GM18519 (cell line): ENCODE measurements around the gene ATM.
"Not testable (repeated sequence)": the region's sequence is repeated elsewhere in the genome, so short reads cannot be mapped to it uniquely, and the experiment has no call there.

Experiments used
- ATAC-seq: cut with Tn5 transposase; IDR thresholded peaks from one replicate; pipeline ENCODE4 v1.9.1; 2021; ENCODE audit warnings: mild to moderate bottlenecking, moderate library complexity; ENCODE audit not compliant: unreplicated experiment, low FRiP score

Gene ATM

DNA sequence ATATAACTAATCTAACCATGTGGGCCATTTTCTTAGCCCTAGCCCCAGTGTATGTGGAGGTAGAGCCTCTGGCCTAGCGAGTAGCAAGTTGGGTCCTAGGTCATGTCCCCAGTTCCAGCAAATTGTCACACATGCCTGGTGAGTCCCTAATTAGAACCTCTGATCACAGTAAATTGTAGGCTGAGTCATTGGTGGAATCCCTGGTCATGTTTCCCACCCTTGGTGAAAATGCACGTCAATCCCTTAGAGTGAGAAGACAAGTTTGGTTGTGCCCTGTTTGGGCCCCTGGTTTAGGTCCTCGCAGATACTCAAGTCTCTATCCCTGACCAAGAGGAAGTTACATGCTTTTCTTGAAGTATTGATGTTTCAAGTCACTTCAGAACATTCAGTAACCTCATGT is 46.7 kb downstream of the ATM start:
- ATAC-seq, result no peak

DNA sequence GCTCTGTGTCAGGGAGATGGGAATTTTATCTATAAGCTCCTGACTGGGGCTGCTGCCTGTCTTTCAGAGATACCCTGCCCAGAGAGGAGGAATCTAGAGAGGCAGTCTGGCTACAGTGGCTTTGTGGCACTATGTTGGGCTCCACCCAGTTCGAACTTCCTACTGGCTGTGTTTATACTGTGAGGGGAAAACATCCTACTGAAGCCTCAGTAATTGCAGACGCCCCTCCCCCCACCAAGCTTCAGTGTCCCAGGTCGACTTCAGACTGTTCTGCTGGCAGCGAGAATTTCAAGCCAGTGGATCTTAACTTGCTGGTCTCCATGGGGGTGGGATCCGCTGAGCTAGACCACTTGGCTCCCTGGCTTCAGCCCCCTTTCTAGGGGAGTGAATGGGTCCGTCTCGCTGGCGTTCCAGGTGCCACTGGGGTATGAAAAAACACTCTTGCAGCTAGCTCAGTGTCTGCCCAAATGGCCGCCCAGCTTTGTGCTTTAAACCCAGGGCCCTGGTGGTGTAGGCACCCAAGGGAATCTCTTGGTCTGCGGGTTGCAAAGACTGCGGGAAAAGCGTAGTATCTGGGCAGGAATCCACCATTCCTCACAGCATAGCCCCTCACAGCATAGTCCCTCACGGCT is 54.2 kb downstream of the ATM start:
- ATAC-seq, result not testable (repeated sequence)

DNA sequence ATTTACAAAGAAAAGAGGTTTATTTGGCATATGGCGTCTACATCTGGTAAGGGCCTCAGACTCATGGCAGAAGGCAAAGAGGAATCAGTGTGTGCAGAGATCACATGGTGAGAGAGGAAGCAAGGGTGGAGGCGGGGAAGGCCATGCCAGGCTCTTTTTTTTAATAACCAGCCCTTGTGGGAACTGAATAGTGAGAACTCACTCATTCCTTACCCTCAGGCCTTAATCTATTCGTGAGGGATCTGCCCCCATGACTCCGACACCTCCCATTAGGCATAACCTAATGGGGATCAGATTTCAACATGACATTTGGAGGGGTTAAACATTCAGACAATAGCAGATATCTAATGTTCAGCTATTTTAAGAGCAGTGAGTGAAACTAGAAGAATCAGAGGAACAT is 55.7 kb downstream of the ATM start:
- no peak for ATAC-seq

DNA sequence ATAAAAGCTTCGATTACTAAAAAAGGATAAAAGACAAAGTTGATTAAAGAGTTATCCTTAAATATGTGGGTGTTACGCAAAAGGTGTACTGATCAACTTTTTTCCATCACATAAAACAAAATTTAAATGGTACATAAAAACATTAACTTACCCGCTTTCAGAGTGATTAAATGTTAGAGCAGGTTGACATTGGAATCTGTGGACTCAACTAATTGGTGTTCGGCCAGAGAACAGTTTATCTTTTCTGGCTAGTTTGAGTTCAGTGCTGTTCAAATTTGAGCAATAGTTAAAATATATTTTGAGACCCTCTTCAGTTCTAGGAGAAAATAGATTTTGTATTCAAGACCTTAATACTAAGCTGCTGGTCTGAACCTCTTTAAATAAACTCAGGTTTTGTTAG is 56.1 kb downstream of the ATM start:
- ATAC-seq, result no peak

DNA sequence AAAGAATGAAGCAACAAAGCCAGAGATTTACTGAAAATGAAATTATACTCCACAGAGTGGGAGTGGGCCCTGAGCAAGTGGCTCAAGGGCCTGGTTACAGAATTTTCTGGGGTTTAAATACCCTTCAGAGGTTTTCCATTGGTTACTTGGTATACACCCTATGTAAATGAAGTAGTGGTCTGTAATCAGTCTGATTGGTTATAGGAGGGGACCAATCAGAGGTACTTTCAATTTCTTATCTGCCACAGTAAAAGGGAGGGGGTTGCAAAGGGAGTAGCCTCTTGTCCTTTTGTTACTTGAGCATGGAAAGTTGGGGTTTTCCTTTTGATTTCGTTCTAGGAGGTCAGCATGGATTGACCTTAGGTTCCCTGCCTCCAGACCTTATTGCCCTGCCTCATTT is 63.5 kb downstream of the ATM start:
- ATAC-seq, result no peak

DNA sequence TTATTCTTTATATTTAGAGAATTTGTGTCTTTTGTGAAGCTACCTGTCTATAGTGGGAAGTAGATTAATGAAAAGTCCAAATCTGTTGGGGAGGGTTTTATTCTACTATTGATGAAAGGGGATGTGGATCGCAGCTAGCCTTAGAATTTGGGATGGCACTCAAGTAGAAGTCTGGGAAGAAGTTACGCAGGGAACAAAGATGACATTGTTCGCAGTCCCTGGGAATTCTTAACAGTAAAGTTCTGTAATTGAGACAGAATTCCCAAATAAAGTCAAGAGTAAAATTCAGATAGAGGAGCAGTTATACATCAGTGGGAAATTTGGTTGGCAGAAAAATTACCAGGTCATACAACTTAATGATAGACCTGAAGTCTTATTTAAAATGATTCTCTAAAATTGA is 64.1 kb downstream of the ATM start:
- ATAC-seq, result no peak

DNA sequence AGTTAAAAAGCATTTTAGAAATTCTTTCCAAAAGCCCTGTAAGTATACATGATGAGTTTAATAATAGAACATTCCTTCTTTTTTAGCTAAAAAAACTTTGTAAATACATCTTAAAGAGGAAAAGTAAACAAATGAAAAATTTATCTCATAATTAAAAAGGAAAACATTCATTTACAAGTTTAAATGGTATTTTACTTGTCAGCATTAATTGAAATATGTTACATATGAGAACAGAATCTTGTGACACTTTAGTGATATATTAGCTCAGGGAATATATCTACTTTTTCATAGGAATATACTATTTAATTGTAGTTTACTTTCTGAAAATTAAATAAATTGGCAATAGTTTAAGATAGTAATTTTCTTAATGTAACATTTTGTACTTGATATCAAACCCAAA is 66.2 kb downstream of the ATM start:
- ATAC-seq, result not testable (repeated sequence)

DNA sequence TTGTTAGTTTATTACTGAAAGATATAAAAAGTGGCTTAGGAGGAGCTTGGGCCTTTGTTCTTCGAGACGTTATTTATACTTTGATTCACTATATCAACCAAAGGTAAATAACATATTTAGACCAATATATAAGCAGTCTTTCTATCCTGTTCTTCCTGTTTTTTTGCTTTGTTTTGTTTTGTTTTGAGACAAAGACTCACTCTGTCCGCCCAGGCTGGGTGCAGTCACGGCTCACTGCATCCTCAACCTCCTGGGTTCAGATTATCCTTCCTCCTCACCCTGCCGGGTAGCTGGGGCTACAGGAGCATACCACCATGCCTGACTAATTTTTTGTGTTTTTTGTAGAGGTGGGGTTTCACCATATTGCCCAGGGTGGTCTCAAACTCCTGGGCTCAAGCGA is 66.8 kb downstream of the ATM start:
- no peak for ATAC-seq

DNA sequence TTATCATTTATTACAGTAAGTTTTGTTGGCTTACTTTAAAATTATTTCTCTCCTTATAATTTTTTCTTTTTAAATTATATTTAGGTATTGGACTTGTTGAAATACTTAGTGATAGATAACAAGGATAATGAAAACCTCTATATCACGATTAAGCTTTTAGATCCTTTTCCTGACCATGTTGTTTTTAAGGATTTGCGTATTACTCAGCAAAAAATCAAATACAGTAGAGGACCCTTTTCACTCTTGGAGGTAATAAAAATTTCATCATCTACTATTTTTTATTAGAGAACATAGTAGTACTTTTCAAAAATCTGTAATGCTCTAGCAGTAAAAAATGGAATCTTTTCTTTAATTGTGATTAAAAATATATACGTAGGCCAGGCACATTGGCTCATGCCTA is 70.4 kb downstream of the ATM start:
- ATAC-seq, result no peak

DNA sequence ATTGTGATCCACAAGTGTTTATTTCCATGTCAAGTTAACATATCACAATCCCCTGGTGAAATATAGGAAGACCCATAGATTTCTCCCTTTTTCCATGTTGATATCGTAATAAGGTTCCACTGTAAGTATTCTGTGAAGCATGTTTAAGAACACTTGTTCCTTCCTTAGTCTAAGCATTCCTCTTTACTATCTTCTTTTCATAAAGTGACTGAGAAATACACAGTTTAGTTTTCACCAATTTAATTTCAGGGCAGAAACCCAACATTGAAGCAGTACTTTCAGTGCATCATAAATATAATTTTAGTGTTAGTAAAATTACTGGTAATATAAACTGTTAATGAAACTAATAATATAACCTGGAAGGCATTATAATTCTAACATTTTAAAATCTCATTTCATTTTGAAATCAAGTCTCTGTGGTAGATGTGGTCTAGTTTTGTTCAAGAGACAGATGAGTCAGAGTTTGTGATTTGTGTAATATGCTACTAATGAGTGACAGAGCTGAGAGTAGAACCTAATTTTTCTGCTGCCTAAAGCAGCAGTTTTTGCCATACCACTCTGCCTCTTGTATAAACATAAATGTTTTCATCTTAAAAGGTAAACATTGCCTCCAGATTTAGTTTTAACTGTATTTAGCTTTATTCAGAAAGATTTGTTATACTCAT is 79.4 kb downstream of the ATM start:
- ATAC-seq, result peak; percentile 79

DNA sequence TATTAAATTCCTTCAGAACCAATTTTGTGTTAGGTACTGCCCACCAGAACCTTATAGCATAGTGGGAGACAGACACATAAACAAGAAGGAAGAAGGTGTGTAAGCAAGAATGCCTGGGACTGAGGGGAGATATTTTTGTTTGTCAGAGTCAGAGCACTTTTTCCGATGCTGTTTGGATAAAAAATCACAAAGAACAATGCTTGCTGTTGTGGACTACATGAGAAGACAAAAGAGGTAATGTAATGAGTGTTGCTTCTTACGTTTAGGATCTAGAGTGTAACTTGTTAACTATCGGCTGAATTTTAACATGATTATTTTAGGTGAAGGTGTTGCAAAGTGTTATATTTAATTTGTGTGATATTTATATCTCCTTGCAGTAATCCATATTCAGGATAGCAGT is 84.9 kb downstream of the ATM start:
- no peak for ATAC-seq

DNA sequence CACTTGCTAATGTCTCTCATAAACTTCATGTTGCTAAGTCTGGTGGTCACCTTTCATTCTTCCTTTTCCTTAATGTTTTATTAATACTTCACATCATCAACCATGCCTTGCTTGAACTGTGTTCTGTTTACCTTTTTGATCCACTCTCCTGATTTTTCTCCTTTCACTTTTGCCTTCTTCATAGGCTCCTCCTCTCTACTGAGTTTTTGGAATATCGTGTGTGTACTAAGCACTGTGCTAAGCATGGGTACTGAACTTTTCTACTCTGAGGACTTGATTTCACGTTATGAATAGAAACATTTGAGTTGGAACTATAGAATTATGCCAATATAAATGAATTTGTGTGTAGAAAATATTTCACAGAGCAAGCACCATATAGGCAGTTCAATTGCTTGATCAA is 90.6 kb downstream of the ATM start:
- no peak for ATAC-seq

DNA sequence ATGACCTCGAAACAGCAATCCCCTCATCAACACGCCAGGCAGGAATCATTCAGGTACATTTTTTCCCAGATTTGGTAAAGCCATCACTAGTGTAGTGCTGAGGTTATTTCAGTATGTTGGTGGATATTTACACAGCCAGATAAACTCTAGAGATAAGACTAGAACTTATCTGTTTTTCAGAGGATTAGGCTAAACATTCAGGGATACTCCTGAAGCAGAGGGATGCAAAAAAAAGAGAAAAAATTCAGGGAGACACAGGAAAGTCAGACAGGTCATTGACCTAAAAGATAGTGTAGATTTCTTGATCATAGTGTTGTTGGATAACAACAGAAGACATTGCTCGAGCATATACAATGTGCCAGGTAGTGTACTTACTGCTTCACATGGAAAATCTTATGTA is 93.2 kb downstream of the ATM start:
- ATAC-seq, result no peak

DNA sequence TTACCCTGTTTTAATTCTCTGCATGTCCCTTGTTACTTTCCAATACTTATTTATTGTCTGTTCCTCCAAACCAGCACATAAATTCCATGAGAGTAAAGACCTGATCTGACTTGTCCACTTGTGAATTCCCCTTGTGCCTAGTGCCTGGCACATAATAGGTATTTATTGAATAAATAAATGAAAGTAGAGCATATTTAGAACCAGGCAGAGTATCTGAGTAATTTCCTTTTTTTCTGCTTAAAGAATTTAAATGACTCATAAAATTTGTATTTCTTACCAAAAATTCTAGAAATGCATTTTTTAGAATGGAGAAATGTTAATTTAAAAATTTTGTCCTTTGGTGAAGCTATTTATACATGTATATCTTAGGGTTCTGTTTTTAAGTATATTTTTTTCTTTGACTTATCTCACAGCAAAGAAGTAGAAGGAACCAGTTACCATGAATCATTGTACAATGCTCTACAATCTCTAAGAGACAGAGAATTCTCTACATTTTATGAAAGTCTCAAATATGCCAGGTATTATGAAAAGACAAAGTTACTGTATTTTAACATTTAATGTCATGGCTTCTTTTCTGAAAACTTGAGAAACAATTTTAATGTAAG is 96.8 kb downstream of the ATM start:
- no peak for ATAC-seq

DNA sequence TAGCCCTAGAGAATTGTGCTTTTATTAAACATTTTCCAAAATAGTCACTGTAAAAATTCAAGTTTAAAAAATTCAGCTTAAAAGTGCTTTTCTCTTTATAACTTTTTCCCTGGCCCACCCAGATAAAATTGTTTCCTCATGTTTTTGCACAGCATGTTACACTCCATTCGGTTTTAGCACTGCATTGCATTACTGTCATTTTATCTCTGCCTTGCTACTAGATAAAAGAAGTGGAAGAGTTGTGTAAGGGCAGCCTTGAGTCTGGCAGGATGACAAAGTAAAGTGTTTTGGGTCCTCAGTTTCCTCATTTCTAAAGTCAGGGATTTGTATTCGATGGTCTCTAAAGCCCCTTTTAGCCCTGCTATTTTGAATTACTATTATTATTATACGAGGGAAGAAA is 99.8 kb downstream of the ATM start:
- no peak for ATAC-seq

DNA sequence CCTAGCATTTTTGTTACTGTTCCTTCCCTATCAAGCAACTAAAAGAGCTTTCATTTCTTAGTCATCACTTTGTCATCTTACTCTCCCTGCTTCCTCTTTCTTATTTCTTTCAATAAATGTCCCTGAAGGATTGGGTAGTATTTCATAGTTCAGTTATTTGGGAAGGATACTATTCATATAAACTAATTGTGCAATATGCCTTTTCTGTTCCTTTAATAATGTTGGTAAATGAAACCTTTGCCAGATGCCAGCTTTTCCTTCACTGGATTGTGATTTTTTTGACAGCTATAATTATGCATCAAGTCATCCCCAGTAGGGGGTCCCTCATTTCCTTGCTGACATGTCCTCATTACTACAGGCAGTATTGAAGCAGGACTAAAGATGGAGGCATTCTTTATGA is 101.7 kb downstream of the ATM start:
- no peak for ATAC-seq

DNA sequence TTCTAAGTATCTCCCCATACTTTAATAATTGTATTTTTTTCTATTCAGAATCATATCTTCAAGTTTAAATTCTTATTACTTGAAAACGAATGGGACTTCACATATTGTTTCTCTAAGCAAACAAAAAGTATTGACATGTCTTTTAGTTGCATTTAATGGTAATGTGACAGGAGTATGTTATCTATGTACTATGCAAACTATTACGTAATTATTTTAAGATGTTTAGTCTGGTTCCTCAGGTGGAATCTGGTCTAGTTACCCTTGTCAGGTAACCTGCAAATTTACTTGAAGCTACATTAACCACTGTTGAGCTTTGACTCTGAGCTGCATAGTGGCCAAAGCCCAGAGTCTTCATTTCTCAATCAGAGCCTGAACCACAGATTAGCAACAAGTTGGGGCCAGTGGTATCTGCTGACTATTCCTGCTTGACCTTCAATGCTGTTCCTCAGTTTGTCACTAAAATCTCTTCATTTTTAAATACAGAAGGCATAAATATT is 110.6 kb downstream of the ATM start:
- no peak for ATAC-seq

DNA sequence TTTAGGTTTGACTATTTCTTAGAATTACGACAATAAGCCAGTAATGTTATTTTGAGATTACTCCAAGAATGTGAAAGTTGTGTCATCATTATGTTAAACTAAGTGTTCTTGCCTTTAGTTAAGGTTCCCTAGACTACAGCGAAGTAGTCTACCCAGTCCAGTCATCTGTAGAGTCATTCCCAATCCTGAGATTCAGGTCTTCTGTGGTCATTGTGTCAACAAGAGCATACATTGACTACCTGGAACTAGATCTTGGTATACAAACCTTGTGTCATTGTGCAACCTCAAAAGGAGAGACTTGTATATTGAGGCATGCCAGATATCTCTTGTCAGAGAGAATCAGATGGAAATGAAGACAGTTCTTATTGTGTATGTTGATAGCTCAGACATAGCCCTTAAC is 115.9 kb downstream of the ATM start:
- no peak for ATAC-seq

DNA sequence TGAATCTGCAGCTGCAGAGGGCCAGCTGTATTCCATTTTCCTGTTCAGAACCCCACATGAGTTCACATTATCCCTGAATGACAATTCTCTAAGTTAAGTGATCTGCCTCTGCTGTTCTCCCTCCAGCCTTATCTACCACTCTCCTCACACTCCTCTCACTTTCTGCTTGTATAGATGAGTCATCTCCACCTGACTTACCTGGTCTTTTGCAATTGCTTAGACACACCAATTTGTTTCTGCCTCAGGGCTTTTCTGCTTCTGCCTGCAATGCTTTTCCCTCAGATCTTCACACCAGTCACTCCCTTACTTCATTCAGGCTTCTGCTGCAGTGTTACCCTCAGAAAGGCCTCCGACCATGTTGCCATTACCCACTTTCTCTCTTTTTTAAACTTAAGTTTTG is 118.1 kb downstream of the ATM start:
- no peak for ATAC-seq

DNA sequence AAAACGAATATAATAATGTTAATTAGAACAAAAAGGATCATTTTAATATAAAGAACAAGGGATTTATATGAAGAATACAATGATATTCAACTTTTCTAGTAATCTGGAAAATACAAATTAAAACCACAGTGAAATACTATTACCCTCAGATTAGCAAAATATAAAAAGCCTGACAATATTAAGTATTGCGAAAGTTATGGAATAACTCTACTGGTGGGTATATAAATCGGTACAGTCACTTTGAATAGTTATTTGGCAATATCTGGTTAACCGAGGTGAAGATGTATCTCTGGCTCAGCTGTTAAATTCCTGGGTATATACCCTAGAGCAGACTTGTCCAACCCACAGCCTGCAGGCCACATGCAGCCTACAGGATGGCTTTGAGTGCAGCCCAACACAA is 118.8 kb downstream of the ATM start:
- ATAC-seq, result no peak

DNA sequence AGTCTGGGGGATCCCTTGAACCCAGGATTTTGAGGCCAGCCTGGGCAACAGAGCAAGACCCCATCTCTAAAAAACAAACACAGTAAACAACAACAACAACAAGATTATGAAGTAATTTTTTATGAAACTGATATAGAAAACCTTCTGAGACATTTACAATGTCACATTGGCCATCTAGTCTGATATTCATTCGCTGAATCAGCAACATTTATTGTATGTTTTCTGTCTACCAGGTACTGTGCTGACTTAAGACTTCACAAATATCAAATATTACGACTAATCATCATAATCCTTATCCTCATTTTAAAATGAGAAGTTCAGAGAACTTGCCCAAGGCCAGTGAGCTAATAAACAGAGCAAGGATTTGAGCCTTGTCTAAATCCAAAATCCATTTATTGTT is 120.8 kb downstream of the ATM start:
- ATAC-seq, result no peak

DNA sequence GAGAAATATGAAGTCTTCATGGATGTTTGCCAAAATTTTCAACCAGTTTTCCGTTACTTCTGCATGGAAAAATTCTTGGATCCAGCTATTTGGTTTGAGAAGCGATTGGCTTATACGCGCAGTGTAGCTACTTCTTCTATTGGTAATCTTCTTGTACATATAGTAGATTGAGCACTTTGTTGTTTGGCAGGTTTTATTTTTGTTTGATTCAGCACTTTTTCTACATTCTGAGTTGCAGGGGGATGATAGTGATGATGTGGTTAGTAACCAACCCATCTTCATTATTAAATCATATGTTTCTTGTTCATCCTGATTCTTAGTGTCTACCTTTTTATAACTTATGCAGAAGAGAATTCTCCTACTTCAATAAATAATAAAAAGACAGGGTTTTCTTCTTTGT is 122.9 kb downstream of the ATM start:
- ATAC-seq, result no peak
